ENCODE data around the gene CGGBP1.

DNA sequence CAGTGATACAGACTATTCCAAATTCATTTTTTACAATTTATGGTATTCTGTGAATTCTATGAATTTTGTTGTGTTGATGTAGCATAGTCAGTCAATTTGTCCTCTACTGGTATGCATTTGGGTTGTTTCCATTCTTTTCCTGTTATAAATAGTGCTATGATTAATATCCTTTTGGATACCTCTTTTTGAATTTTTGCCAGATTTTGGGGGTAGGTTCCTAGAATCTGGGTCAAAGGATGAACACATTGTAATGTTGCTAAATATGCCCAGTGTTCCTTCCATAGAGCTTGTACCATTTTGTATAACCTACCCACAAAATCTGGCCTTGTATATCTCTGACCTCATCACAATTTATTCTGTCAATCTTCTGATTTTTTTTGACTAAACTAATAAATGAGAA is 46.5 kb upstream of the CGGBP1 start:
- TF ChIP-seq, protein P1, sequence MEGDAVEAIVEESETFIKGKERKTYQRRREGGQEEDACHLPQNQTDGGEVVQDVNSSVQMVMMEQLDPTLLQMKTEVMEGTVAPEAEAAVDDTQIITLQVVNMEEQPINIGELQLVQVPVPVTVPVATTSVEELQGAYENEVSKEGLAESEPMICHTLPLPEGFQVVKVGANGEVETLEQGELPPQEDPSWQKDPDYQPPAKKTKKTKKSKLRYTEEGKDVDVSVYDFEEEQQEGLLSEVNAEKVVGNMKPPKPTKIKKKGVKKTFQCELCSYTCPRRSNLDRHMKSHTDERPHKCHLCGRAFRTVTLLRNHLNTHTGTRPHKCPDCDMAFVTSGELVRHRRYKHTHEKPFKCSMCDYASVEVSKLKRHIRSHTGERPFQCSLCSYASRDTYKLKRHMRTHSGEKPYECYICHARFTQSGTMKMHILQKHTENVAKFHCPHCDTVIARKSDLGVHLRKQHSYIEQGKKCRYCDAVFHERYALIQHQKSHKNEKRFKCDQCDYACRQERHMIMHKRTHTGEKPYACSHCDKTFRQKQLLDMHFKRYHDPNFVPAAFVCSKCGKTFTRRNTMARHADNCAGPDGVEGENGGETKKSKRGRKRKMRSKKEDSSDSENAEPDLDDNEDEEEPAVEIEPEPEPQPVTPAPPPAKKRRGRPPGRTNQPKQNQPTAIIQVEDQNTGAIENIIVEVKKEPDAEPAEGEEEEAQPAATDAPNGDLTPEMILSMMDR (IDR thresholded peaks at IDR 0.05), result no peak
- TF ChIP-seq POLR2A (IDR thresholded peaks at IDR 0.05), result no peak

All from heart left ventricle (tissue), 13 donors.